HuH-7 (cell line): ENCODE data around the gene IFI16.
"Not testable (repeated sequence)": the region's sequence is repeated elsewhere in the genome, so short reads cannot be mapped to it uniquely, and the experiment has no call there.

Source experiments
- DNase-seq: peaks from one replicate; pipeline ENCODE4 v3.0.0; 2011; ENCODE audit warnings: low spot score

The IFI16 gene

GRCh38 chr1:159009704-159010361 lies at the start of gene IFI16:
IFI16 (plus strand) TSS chr1:159009907; CDS start chr1:159014681, 4,774 bp downstream.
- no peak for DNase-seq

GRCh38 chr1:158961178-158961577 lies 48.5 kb upstream of the IFI16 start:
- no peak for DNase-seq

- DNase-seq: no peak
Measured at GRCh38 chr1:158962983-158963382, 46.7 kb upstream of the IFI16 start.

GRCh38 chr1:158969166-158969565 lies 40.5 kb upstream of the IFI16 start:
- no peak for DNase-seq

GRCh38 chr1:158969855-158970254 lies 39.9 kb upstream of the IFI16 start:
- DNase-seq: no peak

GRCh38 chr1:158972841-158973240 lies 36.9 kb upstream of the IFI16 start:
- DNase-seq: no peak

- no peak for DNase-seq
Measured at GRCh38 chr1:158976219-158976618, 33.5 kb upstream of the IFI16 start.

GRCh38 chr1:158978730-158979129 lies 31.0 kb upstream of the IFI16 start:
- no peak for DNase-seq

GRCh38 chr1:158979229-158979628 lies 30.5 kb upstream of the IFI16 start:
- no peak for DNase-seq

GRCh38 chr1:158983235-158983634 lies 26.5 kb upstream of the IFI16 start:
- no peak for DNase-seq

GRCh38 chr1:158984386-158984785 lies 25.3 kb upstream of the IFI16 start:
- DNase-seq: no peak

GRCh38 chr1:158989424-158989823 lies 20.3 kb upstream of the IFI16 start:
- no peak for DNase-seq

- DNase-seq: no peak
Measured at GRCh38 chr1:158992787-158993312, 16.9 kb upstream of the IFI16 start.

- no peak for DNase-seq
Measured at GRCh38 chr1:158996998-158997397, 12.7 kb upstream of the IFI16 start.

- DNase-seq: no peak
Measured at GRCh38 chr1:158998037-158998780, 11.5 kb upstream of the IFI16 start.

GRCh38 chr1:158998781-158999161 lies 10.9 kb upstream of the IFI16 start:
- DNase-seq: peak; percentile 8

GRCh38 chr1:158999316-159000069 lies 10.2 kb upstream of the IFI16 start:
- no peak for DNase-seq

- no peak for DNase-seq
Measured at GRCh38 chr1:159000070-159000409, 9.7 kb upstream of the IFI16 start.

GRCh38 chr1:159000625-159001024 lies 9.1 kb upstream of the IFI16 start:
- no peak for DNase-seq

- no peak for DNase-seq
Measured at GRCh38 chr1:159005161-159005560, 4.5 kb upstream of the IFI16 start.

GRCh38 chr1:159005676-159006075 lies 4.0 kb upstream of the IFI16 start:
- no peak for DNase-seq

GRCh38 chr1:159006210-159006807 lies 3.4 kb upstream of the IFI16 start:
- DNase-seq: not testable (repeated sequence)
